HuH-7.5 (cell line): ENCODE results near the gene WWOX.

ENCODE experiments used
- DNase-seq: peaks from one replicate; pipeline ENCODE4 v3.0.0; 2011; ENCODE audit warnings: low spot score

The WWOX gene

DNA sequence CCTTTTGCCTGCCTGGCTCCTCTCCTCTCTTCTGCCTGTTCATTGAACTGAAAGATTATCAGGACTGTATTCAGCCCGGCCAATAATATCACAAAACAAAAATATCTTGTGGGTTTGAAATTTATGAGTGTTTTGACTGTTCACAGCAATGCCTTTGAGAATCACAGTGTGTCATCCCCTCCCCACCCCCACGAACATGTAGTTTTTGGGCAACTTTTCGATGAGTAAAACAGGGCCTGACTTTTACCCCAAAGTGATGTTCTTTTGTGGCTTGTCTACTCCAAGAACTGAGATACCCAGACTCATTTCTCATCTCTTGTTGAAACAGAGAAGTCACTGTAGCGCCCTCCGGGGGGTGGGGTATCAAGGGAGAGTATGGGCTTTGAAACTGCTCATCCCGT lies 675.7 kb downstream of the WWOX start:
- no peak for DNase-seq

GRCh38 chr16:78778101-78779004 lies 678.9 kb downstream of the WWOX start:
- peak; percentile 54 for DNase-seq

GRCh38 chr16:78780808-78781207 lies 681.4 kb downstream of the WWOX start:
- DNase-seq, result no peak

GRCh38 chr16:78782572-78782971 lies 683.1 kb downstream of the WWOX start:
- no peak for DNase-seq

DNA sequence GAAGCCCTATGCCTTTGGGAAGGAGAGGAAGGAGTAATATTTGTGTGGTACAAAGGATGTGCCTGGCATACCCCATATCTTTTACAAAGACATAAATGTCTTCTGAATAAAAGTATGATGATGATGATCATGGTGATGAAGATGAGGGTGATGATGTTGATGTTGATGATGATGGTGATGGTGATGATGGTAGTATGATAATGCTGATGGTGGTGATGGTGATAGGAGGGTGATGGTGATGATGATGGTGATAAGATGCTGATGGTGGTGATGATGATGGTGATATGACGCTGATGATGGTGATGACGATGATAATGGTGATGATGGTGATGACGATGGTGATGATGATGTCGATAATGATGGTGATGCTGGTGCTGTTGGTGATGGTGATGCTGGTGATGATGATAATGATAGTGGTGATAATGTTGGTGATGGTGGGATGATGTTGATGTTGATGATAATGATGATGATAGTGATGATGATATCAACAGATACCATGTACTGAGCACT lies 684.2 kb downstream of the WWOX start:
- DNase-seq, result no peak

- no peak for DNase-seq
These were observed 685.3 kb downstream of the WWOX start for GRCh38 chr16:78784771-78785170.

- DNase-seq, result no peak
These were observed 685.8 kb downstream of the WWOX start for GRCh38 chr16:78785218-78785617.

- DNase-seq, result no peak
These were observed 687.2 kb downstream of the WWOX start for GRCh38 chr16:78786635-78787034.

- DNase-seq, result no peak
These were observed 688.8 kb downstream of the WWOX start for GRCh38 chr16:78788276-78788675.

GRCh38 chr16:78788696-78789095 lies 689.2 kb downstream of the WWOX start:
- DNase-seq, result no peak

- DNase-seq, result no peak
These were observed 690.1 kb downstream of the WWOX start for GRCh38 chr16:78789561-78789960.

DNA sequence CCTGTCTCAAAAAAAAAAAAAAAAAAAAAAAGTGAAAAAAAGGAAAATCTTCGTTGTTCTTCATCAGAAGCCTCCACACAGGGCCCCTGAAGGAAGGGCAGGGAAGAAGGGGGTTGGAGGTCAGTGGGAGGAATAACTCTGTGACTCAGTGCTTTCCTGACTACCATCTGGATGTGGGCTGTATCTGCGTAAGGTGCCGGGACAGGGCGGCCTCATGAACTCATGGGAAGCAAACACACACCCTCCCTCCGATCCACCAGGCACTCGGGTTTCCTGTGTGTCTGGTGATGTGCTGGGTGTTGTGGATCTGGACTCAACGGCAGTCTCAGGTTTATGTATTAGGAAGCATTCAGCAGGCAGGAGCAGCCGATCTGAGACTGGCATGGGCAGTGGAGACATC lies 691.6 kb downstream of the WWOX start:
- no peak for DNase-seq

DNA sequence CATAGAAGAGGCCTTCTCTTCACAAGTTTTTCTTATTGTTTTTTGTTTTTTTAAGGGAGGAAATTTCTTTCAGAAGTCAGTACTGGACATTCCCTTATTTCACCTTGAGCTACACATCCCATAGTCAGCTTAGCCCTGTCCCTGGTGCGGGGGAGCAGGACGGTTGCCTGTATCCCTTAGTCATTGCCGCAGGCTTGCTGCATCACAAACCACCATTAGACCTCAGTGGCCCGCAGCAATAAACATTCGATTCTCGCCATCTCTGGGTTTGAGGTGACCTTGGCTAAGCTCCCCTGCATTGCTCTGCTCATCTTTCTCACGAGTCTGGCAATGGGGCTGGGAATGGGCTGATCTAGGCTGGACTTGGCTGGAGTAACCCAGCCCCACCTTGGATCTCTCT lies 692.5 kb downstream of the WWOX start:
- DNase-seq, result no peak

DNA sequence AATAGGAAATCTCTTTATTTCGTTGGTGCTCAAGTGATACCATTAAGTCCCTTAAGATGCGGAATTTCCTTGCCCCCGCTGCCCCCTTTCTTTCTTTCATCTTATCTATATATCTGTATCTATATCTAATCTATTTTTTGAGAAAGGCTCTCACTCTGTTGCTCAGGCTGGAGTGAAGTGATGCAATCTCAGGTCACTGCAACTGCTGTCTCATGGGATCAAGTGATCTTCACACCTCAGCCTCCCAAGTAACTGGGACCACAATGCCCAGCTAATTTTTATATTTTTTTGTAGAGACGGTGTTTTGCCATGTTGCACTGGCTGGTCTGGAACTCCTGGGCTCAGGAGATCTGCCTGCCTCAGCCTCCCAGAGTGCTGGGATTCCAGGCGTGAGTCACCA lies 693.5 kb downstream of the WWOX start:
- DNase-seq, result no peak

DNA sequence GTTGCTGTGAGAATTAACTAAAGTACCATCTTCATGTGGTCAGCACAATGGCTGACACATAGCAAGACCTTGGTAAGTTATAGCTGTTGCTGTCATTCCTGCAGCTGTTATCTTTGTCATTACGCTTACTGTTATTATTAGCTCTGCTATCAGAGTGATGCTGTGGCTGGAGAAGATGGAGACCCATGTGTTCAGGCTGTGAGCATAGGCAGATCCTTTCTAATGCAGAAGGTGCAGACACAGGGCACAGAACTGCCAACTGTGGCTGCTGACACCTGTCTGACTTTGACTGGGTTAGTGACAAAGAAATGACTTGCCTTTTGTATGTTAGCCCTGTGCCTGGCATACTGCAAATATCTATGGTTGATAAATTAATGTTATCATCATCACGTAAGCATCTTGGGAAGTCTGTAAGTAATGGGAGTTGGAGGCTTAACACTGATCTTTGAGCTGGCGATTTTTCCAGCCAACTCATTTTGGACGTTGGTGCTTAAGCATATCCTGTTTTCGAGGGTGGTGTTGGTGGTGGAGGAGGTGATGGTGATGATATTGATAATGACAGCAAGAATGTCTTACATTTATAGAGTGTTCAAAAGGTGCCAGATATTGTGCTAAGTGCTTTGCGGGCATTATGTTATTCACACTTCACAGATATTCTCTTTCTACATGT lies 695.3 kb downstream of the WWOX start:
- DNase-seq, result no peak

GRCh38 chr16:78795433-78795832 lies 696.0 kb downstream of the WWOX start:
- no peak for DNase-seq

- DNase-seq, result peak; percentile 55
These were observed 696.9 kb downstream of the WWOX start for GRCh38 chr16:78796221-78796866.

DNA sequence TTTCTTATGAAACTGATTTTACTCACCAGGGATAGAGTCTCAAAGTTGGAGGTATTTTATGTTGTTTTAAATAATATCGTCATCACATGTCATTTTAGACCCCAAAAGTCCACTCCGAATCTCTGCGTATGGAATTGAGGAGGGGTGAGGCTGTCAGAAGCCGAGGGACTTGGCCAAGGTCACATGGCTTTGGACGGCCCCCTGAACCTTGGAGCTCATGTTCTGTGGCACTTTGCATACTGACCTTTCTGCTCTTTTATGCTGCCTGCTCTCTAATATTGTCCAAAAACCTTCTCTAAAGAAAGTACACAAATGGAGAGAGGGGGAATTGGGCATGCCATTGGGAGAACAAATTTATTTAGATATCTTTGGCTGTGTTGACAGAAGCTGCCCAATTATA lies 700.0 kb downstream of the WWOX start:
- no peak for DNase-seq

GRCh38 chr16:78800523-78800922 lies 701.1 kb downstream of the WWOX start:
- DNase-seq, result no peak

DNA sequence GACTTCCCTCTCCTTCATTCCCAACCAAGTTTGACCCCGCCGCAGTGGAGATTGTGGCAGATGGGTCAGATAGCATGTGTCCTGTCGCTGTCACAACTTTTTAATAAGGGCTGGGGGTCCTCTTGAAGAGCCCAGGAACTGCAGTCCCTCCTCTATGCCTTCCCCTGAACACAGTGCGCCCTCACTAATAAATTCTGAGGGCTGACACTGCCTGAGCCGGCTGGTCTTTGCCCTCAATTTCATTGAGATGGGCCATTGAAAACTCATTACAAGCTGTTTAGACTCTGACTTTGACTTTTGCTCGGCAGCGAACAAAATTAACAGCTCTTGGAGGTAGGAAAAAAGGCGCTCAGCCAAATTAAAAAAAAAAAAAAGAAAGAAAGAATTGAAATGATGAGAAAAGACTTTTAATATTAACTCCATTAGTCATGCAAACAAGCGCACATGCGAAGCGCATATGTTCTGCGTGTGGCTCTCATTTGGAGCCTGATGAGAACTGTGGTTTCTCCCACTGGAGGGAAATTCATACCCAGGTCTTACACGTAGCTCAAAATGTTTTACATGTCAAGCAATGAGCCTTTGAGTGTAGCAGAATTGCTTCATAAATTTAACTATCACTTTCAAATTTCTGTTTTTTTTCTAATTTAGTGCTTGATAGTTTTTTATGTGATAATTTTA lies 704.7 kb downstream of the WWOX start:
- DNase-seq, result no peak

- no peak for DNase-seq
These were observed 706.1 kb downstream of the WWOX start for GRCh38 chr16:78805556-78805955.

- no peak for DNase-seq
These were observed 711.8 kb downstream of the WWOX start for GRCh38 chr16:78811247-78811646.
